Stimulated activated memory B cell treated with anti-CD40 and anti-IgM and Interleukin-4, amounts not matched to agents 10 μg/mL and 1 μg/mL and 100 μg/mL, for 72 hours (primary cell): Measurements from ENCODE around the gene PLD2.

Experiments used
- ATAC-seq: fragments of 150-1000 bp; cut with Tn5 transposase; 2 replicates; pipeline ENCODE4 v1.10.0; 2021
- H3K27ac Mint-ChIP-seq: one replicate; pipeline ENCODE4 v1.8.0; 2022; ENCODE audit warnings: mild to moderate bottlenecking, mixed read lengths
- H3K27me3 Mint-ChIP-seq: one replicate; pipeline ENCODE4 v1.8.0; 2022; ENCODE audit warnings: mixed read lengths
- H3K36me3 Mint-ChIP-seq: one replicate; pipeline ENCODE4 v1.8.0; 2022; ENCODE audit warnings: mixed read lengths
- H3K4me1 Mint-ChIP-seq: one replicate; pipeline ENCODE4 v1.8.0; 2022; ENCODE audit warnings: mixed read lengths
- H3K4me3 Mint-ChIP-seq: one replicate; pipeline ENCODE4 v1.8.0; 2022; ENCODE audit warnings: mild to moderate bottlenecking, moderate library complexity, mixed read lengths
- H3K9me3 Mint-ChIP-seq: one replicate; pipeline ENCODE4 v1.8.0; 2022; ENCODE audit warnings: mixed read lengths

Gene PLD2

GRCh38 chr17:4872786-4873185 is 65.8 kb downstream of the PLD2 start:
- Mint-ChIP-seq H3K27me3 (no peaks in the 10 kb centered on the region), H3K4me3 (no peak overlapping the region)

More at GRCh38 chr17:4872786-4873185, 65.8 kb downstream of the PLD2 start:
- Mint-ChIP-seq H3K9me3 (no peaks in the 10 kb centered on the region), H3K4me1 (no peaks in the 10 kb centered on the region), H3K27ac (no peak overlapping the region), H3K36me3 (peaks cover 12% of the 10 kb centered on the region)
- no peak for ATAC-seq
